Naive thymus-derived CD8-positive, alpha-beta T cell (primary cell): ENCODE data around the gene VTA1. TPM values are rescaled to one million over a fixed set of nuclear protein-coding genes. Genes with fewer than 3 reads are reported as not detected.
"Not testable (repeated sequence)": the region's sequence is repeated elsewhere in the genome, so short reads cannot be mapped to it uniquely, and the experiment has no call there.

ENCODE experiments used
- ATAC-seq, 2 donors: fragments of 150-1000 bp; cut with Tn5 transposase in 1 of 2; sonication (Bioruptor Pico), chemical (Tn5 transposase) in 1 of 2; 1 replicate in 1 of 2; 2 replicates in 1 of 2; pipeline ENCODE4 v1.10.0; 2021; ENCODE audit warnings: mild to moderate bottlenecking in 2 of 2, moderate library complexity in 2 of 2
- POLR2A ChIA-PET: fragments of 350-600 bp; sonication (Branson Sonifier 250); formaldehyde crosslinking; loops from one replicate; lab custom pipeline; 2021; ENCODE audit warnings: antibody characterized with exemption; lab: Charles Lee
- DNase-seq, 10 donors: peaks; one replicate each; pipeline versions ENCODE4 v3.0.0 to v3.0.0-alpha.2; 2020 to 2022
- H3K27ac Mint-ChIP-seq, 10 donors: one replicate each; pipeline ENCODE4 v1.8.0; 2020 to 2022; ENCODE audit warnings: mild to moderate bottlenecking in 10 of 10, mixed read lengths in 10 of 10, moderate library complexity in 4 of 10, inconsistent platforms in 1 of 10
- H3K27me3 Mint-ChIP-seq, 5 donors: one replicate each; pipeline ENCODE4 v1.8.0; 2021 to 2022; ENCODE audit warnings: mixed read lengths in 5 of 5
- H3K36me3 Mint-ChIP-seq, 3 donors: one replicate each; pipeline ENCODE4 v1.8.0; 2020 to 2022; ENCODE audit warnings: mixed read lengths in 3 of 3, mild to moderate bottlenecking in 2 of 3, inconsistent platforms in 1 of 3
- H3K4me1 Mint-ChIP-seq, 4 donors: one replicate each; pipeline ENCODE4 v1.8.0; 2021 to 2022; ENCODE audit warnings: mixed read lengths in 4 of 4
- H3K4me3 Mint-ChIP-seq, 10 donors: one replicate each; pipeline ENCODE4 v1.8.0; 2020 to 2022; ENCODE audit warnings: mild to moderate bottlenecking in 10 of 10, mixed read lengths in 10 of 10, moderate library complexity in 6 of 10, inconsistent platforms in 1 of 10
- H3K9me3 Mint-ChIP-seq, 9 donors: one replicate each; pipeline ENCODE4 v1.8.0; 2020 to 2022; ENCODE audit warnings: mixed read lengths in 9 of 9, mild to moderate bottlenecking in 3 of 9, inconsistent platforms in 1 of 9, moderate library complexity in 1 of 9
- polyA plus RNA-seq, 3 donors: library from polyadenylated mRNA; unstranded; fragments of 300-500 nt; fragmentation: Illumina TruSeq; gene quantifications; one replicate each; pipeline ENCODE4 v1.2.3, GENCODE V29; 2021
- total RNA-seq, 8 experiments: library from RNA in 2 of 8; stranded (reverse) in 2 of 8; gene quantifications; one replicate each; pipeline ENCODE4 v1.2.3 and lab custom pipeline; 2021 to 2026

Gene VTA1, protein sequence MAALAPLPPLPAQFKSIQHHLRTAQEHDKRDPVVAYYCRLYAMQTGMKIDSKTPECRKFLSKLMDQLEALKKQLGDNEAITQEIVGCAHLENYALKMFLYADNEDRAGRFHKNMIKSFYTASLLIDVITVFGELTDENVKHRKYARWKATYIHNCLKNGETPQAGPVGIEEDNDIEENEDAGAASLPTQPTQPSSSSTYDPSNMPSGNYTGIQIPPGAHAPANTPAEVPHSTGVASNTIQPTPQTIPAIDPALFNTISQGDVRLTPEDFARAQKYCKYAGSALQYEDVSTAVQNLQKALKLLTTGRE
- 10 to 100 TPM; 31.9 to 33.5 TPM for total RNA-seq
- 10 to 100 TPM; 40.0 to 86.2 (median 54.8) TPM for polyA plus RNA-seq
- 21.9 to 81.1 (median 56.8) reads per million in 6 experiments for total RNA-seq (lab: John Stamatoyannopoulos, UW)

DNA sequence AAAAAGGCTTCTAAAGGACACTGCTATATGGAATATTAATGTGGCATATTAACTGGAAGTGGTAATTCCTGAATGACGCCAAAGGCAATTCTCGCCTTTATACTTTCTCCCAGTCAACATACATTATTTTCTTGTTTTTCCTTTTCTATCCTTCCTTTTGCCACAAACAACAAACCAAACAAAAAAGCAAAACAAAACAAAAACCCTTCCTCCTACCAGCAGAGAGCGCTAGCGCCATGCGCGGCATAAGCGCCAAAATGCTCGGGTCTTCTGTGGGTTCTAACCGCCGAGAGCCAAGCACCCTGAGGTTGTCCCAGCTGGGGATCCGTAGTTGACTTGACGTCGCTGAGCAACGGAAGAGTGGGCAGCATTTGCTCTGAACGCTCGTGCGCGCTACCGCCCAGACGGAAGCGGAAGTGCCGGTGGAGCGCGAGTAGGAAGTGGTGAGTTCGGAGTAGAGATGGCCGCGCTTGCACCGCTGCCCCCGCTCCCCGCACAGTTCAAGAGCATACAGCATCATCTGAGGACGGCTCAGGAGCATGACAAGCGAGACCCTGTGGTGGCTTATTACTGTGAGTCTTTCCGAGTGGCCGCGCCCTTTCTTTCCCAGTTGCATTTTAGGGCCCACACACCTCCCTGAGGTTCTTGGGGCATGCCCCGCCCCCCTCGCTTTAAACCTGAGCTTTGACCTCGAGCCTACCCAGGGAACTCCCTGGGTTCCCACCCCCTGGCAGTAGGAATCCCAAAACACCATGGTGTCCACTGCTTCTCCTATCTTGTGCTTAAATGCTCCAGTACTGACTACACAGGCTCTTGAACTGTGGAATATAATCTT lies at the start of gene VTA1, which contains the start of gene NMBR:
Gene VTA1 (plus strand): TSS at position 436 of the 835 bp plus-strand sequence. CDS start 25 bp downstream, at position 461.
Gene NMBR (minus strand): TSS at position 295 of the 835 bp plus-strand sequence. CDS start 58,464 bp downstream, outside the sequence.
- POLR2A ChIA-PET: interaction anchor here (0.6 to 1.8 kb wide), 6 partner anchors 46 to 1304 kb away, joined by 3 to 5 read pairs (median 3); partner anchors contain the start of genes ADAT2 and PEX3
- ATAC-seq (peak; percentile 95 to 97), DNase-seq (peak; percentile 87 to 98 (median 96))
- H3K27ac Mint-ChIP-seq: peak within 1 kb of the TSS; percentile 79 to 98 (median 94)
- peaks cover 0 to 25% (median 0%) of the 10 kb centered on the region in 3 donors for H3K36me3 Mint-ChIP-seq
- no peaks in the 10 kb centered on the region for H3K9me3 Mint-ChIP-seq
- H3K4me1 Mint-ChIP-seq: peaks cover 26 to 62% (median 59%) of the 10 kb centered on the region in 4 donors
- peak within 1 kb of the TSS; percentile 87 to 96 (median 94) for H3K4me3 Mint-ChIP-seq
- H3K27me3 Mint-ChIP-seq: peaks cover 0 to 2% (median 0%) of the 10 kb centered on the region in 5 donors

GRCh38 chr6:142104820-142105219 lies 42.2 kb upstream of the VTA1 start:
- H3K27ac Mint-ChIP-seq, POLR2A ChIA-PET, H3K36me3 Mint-ChIP-seq, H3K4me3 Mint-ChIP-seq, ATAC-seq, H3K9me3 Mint-ChIP-seq, H3K27me3 Mint-ChIP-seq, DNase-seq, H3K4me1 Mint-ChIP-seq: not testable (repeated sequence)

- H3K4me1 Mint-ChIP-seq, ATAC-seq, POLR2A ChIA-PET, H3K27ac Mint-ChIP-seq, DNase-seq, H3K27me3 Mint-ChIP-seq, H3K36me3 Mint-ChIP-seq, H3K9me3 Mint-ChIP-seq, H3K4me3 Mint-ChIP-seq: not testable (repeated sequence)
Measured at GRCh38 chr6:142110820-142111219, 36.2 kb upstream of the VTA1 start.

DNA sequence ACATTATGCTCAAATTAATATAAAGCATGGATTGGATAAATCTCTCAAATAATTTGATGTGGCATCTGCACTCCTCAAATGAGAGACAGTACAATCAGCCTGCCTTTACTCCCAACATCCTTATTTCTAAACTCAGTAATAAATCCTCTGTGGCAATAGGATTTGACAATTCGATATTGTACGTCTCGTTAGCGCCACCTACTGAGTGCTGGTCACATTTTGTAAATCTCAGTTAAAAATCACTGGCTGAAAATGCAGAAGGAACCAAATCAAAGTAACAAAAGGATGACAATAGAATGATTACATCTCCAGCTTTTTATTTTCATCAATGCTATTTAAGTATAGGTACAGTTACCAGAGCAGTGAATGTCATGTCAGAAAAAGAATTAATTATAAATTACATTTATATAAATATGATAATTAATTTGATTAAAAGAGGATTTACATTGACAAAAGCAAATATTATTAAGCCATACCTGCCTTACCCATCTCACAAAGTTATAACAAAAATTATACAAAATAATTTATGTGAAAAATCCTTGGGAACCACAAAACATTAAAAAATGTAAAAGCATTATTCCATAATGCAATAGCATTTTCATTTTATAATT lies 34.5 kb upstream of the VTA1 start:
- POLR2A ChIA-PET: no interaction called here
- ATAC-seq (peak in 1 of 2 donors; percentile 32), DNase-seq (peak; percentile 31 to 79 (median 56))
- Mint-ChIP-seq H3K4me1 (peaks cover 0 to 2% (median 0%) of the 10 kb centered on the region in 4 donors), H3K27me3 (peaks cover 0 to 4% (median 4%) of the 10 kb centered on the region in 5 donors), H3K27ac (no peak overlapping the region), H3K9me3 (no peaks in the 10 kb centered on the region), H3K36me3 (no peaks in the 10 kb centered on the region), H3K4me3 (no peak overlapping the region)

DNA sequence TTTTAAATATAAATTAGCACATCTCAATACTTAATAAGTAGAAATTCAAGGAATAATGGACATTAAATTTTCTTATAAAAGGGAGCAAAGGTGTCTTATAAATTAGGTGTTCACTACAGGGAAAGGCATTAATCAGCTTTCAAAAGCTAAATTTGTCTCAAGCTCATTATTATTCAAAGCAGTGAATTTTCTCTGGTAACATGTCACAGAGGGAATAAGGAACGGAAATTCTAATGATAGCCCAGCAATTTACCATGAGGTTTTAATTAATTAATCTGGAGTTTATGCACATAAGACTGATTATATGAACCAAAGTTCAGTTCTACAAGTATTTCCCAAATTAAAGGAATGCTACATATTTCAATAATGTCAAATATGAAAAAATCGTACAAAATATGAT lies 29.7 kb upstream of the VTA1 start:
- Mint-ChIP-seq H3K27me3 (peaks cover 0 to 8% (median 4%) of the 10 kb centered on the region in 5 donors), H3K4me3 (no peak overlapping the region), H3K4me1 (no peaks in the 10 kb centered on the region), H3K36me3 (peaks cover 0 to 2% (median 0%) of the 10 kb centered on the region in 3 donors), H3K27ac (no peak overlapping the region), H3K9me3 (no peaks in the 10 kb centered on the region)
- no peak for ATAC-seq
- POLR2A ChIA-PET: no interaction called here
- no peak for DNase-seq

- no peak overlapping the region for H3K4me3 Mint-ChIP-seq
- no peak overlapping the region for H3K27ac Mint-ChIP-seq
- H3K4me1 Mint-ChIP-seq: no peaks in the 10 kb centered on the region
- ATAC-seq (no peak), DNase-seq (no peak)
- POLR2A ChIA-PET: no interaction called here
- no peaks in the 10 kb centered on the region for H3K9me3 Mint-ChIP-seq
- H3K36me3 Mint-ChIP-seq: peaks cover 0 to 2% (median 0%) of the 10 kb centered on the region in 3 donors
- peaks cover 0 to 8% (median 2%) of the 10 kb centered on the region in 5 donors for H3K27me3 Mint-ChIP-seq
Measured at GRCh38 chr6:142118328-142118727, 28.7 kb upstream of the VTA1 start.

- no peaks in the 10 kb centered on the region for H3K4me1 Mint-ChIP-seq
- H3K36me3 Mint-ChIP-seq: peaks cover 0 to 2% (median 0%) of the 10 kb centered on the region in 3 donors
- no peak overlapping the region for H3K27ac Mint-ChIP-seq
- DNase-seq (no peak), ATAC-seq (no peak)
- no peak overlapping the region for H3K4me3 Mint-ChIP-seq
- POLR2A ChIA-PET: no interaction called here
- peaks cover 0 to 8% (median 2%) of the 10 kb centered on the region in 5 donors for H3K27me3 Mint-ChIP-seq
- H3K9me3 Mint-ChIP-seq: no peaks in the 10 kb centered on the region
Measured at GRCh38 chr6:142118925-142119324, 28.1 kb upstream of the VTA1 start.

- no peak for ATAC-seq
- Mint-ChIP-seq H3K27me3 (peaks cover 0 to 5% (median 0%) of the 10 kb centered on the region in 5 donors), H3K9me3 (no peaks in the 10 kb centered on the region), H3K27ac (no peak overlapping the region), H3K36me3 (peaks cover 0 to 2% (median 0%) of the 10 kb centered on the region in 3 donors), H3K4me1 (no peaks in the 10 kb centered on the region), H3K4me3 (no peak overlapping the region)
- DNase-seq: no peak
- POLR2A ChIA-PET: no interaction called here
Measured at GRCh38 chr6:142121342-142121741, 25.7 kb upstream of the VTA1 start.

GRCh38 chr6:142130814-142131213 lies 16.2 kb upstream of the VTA1 start:
- Mint-ChIP-seq H3K9me3 (peaks cover 0 to 4% (median 0%) of the 10 kb centered on the region in 9 donors), H3K27me3 (peaks cover 15 to 26% (median 20%) of the 10 kb centered on the region in 5 donors), H3K27ac (no peak overlapping the region), H3K4me3 (no peak overlapping the region), H3K36me3 (peaks cover 0 to 4% (median 0%) of the 10 kb centered on the region in 3 donors), H3K4me1 (no peaks in the 10 kb centered on the region)
- ATAC-seq (no peak), DNase-seq (no peak)
- POLR2A ChIA-PET: no interaction called here

- H3K9me3 Mint-ChIP-seq: peaks cover 0 to 4% (median 0%) of the 10 kb centered on the region in 9 donors
Measured at GRCh38 chr6:142132625-142133024, 14.4 kb upstream of the VTA1 start, which contains the start of gene GJE1. GJE1 (plus strand) TSS chr6:142132925; CDS start chr6:142133159, 234 bp downstream.

GRCh38 chr6:142138876-142139275 lies 8.2 kb upstream of the VTA1 start:
- peaks cover 2 to 20% (median 12%) of the 10 kb centered on the region in 5 donors for H3K27me3 Mint-ChIP-seq
- peaks cover 0 to 4% (median 0%) of the 10 kb centered on the region in 3 donors for H3K36me3 Mint-ChIP-seq
- H3K9me3 Mint-ChIP-seq: peaks cover 0 to 4% (median 0%) of the 10 kb centered on the region in 9 donors
- H3K27ac Mint-ChIP-seq: no peak overlapping the region
- no peaks in the 10 kb centered on the region for H3K4me1 Mint-ChIP-seq
- ATAC-seq (no peak), DNase-seq (no peak)
- POLR2A ChIA-PET: no interaction called here
- H3K4me3 Mint-ChIP-seq: no peak overlapping the region

More at GRCh38 chr6:142132625-142133024, 14.4 kb upstream of the VTA1 start, which contains the start of gene GJE1:
- POLR2A ChIA-PET: no interaction called here
- no peak for DNase-seq
- Mint-ChIP-seq H3K27ac (no peak within 1 kb of the TSS), H3K27me3 (peaks cover 15 to 26% (median 22%) of the 10 kb centered on the region in 5 donors), H3K36me3 (peaks cover 0 to 4% (median 2%) of the 10 kb centered on the region in 3 donors), H3K4me1 (no peaks in the 10 kb centered on the region), H3K4me3 (no peak within 1 kb of the TSS)
- no peak for ATAC-seq

DNA sequence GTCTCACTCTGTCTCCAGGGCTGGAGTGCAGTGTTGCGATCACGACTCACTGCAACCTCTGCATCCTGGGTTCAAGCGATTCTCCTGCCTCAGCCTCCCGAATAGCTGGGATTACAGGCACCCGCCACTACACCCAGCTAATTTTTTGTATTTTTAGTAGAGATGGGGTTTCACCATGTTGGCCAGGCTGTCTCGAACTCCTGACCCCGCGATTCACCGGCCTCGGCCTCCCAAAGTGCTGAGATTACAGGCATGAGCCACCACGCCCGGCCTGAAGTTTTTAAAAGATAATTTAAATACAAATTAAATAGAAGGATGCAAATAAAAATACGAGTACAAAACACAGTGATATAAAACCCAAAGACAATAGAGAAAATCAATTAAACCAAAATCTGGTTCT lies 5.5 kb upstream of the VTA1 start:
- POLR2A ChIA-PET: interaction anchor here (0.7 kb wide), 1 partner anchor 392 kb away, joined by 3 read pairs; no protein-coding TSS in a partner anchor
- Mint-ChIP-seq H3K4me1 (peaks cover 5 to 11% (median 10%) of the 10 kb centered on the region in 4 donors), H3K27me3 (peaks cover 0 to 20% (median 10%) of the 10 kb centered on the region in 5 donors)
- H3K9me3 Mint-ChIP-seq, H3K36me3 Mint-ChIP-seq, ATAC-seq, H3K27ac Mint-ChIP-seq, H3K4me3 Mint-ChIP-seq, DNase-seq: not testable (repeated sequence)
